ENCODE results near the gene CSMD2. TPM values are rescaled to one million over a fixed set of nuclear protein-coding genes. Genes with fewer than 3 reads are reported as not detected.

CSMD2 gene
- total RNA-seq, 2 experiments from 2014 or later = not detected

GRCh38 chr1:33470495-33471012, 694.5 kb downstream of the CSMD2 start:
- Mint-ChIP-seq H3K9me3 (no peaks in the 10 kb centered on the region), H3K27ac (no peak overlapping the region), H3K4me3 (no peak overlapping the region), H3K4me1 (ENCODE audit: low read depth) (peaks cover 18% of the 10 kb centered on the region), H3K27me3 (no peaks in the 10 kb centered on the region), H3K36me3 (ENCODE audit: low read depth) (no peaks in the 10 kb centered on the region)
- DNase-seq = peak; percentile 83
- ChIA-PET POLR2A (no interaction called here), CTCF (interaction anchor here (0.7 to 3.9 kb wide), 24 partner anchors 10 to 343 kb away, joined by 3 to 37 read pairs (median 4); partner anchors contain the start of gene TRIM62)
- intact Hi-C loops (cut with micrococcal nuclease) = loop anchor here (5.0 kb wide), 1 partner anchor 173 kb away; no protein-coding TSS in a partner anchor
- peak; percentile 60 for ATAC-seq
- peak; percentile 68 for TF ChIP-seq CTCF (IDR thresholded peaks at IDR 0.05)

DNA sequence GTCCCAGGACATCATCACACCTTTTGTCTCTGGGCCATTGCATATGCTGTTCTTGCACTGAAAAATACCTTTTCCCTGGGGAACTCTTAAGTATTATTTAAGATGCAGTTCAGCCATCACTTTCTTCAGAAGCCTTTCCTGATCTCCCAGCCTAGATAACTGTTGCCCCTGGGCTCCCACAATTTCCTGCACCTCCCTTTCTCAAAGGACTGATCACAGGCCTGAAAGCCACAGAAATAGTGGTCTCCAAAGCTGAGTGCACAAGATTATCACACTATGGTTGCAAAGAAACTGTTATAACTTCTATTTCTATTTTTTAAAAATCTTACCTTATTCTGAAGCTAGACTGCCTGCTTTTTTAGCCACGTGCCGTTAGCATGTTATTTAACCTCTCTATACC, 695.3 kb downstream of the CSMD2 start:
- no peaks in the 10 kb centered on the region for H3K27me3 Mint-ChIP-seq
- ATAC-seq = no peak
- CTCF ChIA-PET = interaction anchor here (1.3 to 3.5 kb wide), 5 partner anchors 11 to 173 kb away, joined by 4 to 15 read pairs (median 6); no protein-coding TSS in a partner anchor
- peaks cover 18% of the 10 kb centered on the region for H3K4me1 Mint-ChIP-seq (ENCODE audit: low read depth)
- POLR2A ChIA-PET = no interaction called here
- no peak overlapping the region for H3K4me3 Mint-ChIP-seq
- no peak overlapping the region for H3K27ac Mint-ChIP-seq
- TF ChIP-seq CTCF (IDR thresholded peaks at IDR 0.05) = no peak
- DNase-seq = no peak
- no peaks in the 10 kb centered on the region for H3K36me3 Mint-ChIP-seq (ENCODE audit: low read depth)
- no peaks in the 10 kb centered on the region for H3K9me3 Mint-ChIP-seq
- intact Hi-C loops (cut with micrococcal nuclease) = loop anchor here (5.0 kb wide), 1 partner anchor 172 kb away; no protein-coding TSS in a partner anchor

- Mint-ChIP-seq H3K4me1 (ENCODE audit: low read depth) (peaks cover 18% of the 10 kb centered on the region), H3K4me3 (no peak overlapping the region), H3K27ac (no peak overlapping the region), H3K27me3 (no peaks in the 10 kb centered on the region), H3K9me3 (no peaks in the 10 kb centered on the region), H3K36me3 (ENCODE audit: low read depth) (no peaks in the 10 kb centered on the region)
- ChIA-PET POLR2A (interaction anchor here (1.6 kb wide), 1 partner anchor 37 kb away, joined by 5 read pairs; no protein-coding TSS in a partner anchor), CTCF (interaction anchor here (1.3 to 1.6 kb wide), 3 partner anchors 12 to 172 kb away, joined by 4 to 6 read pairs (median 4); no protein-coding TSS in a partner anchor)
- intact Hi-C loops (cut with micrococcal nuclease) = no loop called here
- TF ChIP-seq CTCF (IDR thresholded peaks at IDR 0.05) = no peak
- DNase-seq (no peak), ATAC-seq (no peak)
Observed at GRCh38 chr1:33468967-33469366, 696.1 kb downstream of the CSMD2 start.

DNA sequence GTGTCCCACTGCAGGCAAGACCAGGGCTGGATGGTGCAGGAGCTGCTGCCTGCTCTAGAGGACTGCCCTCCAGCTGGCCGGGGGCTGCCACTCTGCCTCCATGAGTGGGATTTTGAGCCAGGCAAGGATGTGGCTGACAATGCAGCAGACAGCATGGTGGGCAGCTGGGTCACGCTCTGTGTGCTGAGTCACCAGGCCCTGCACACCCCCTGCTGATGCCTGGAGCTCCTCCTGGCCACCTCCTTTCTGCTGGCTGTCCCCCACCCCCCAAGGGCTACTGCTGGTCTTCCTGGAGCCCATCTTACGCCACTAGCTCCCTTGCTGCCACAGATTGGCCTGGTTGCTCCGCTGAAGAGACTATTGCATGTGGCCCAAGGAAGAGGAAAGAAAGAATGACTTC, 696.5 kb downstream of the CSMD2 start:
- Mint-ChIP-seq H3K27me3 (no peaks in the 10 kb centered on the region), H3K27ac (no peak overlapping the region), H3K36me3 (ENCODE audit: low read depth) (no peaks in the 10 kb centered on the region), H3K4me1 (ENCODE audit: low read depth) (peaks cover 18% of the 10 kb centered on the region), H3K9me3 (no peaks in the 10 kb centered on the region), H3K4me3 (no peak overlapping the region)
- ATAC-seq = no peak
- DNase-seq = no peak
- intact Hi-C loops (cut with micrococcal nuclease) = no loop called here
- TF ChIP-seq CTCF (IDR thresholded peaks at IDR 0.05) = no peak
- CTCF ChIA-PET = interaction anchor here (1.6 to 1.7 kb wide), 2 partner anchors 22 to 173 kb away, joined by 4 to 7 read pairs; no protein-coding TSS in a partner anchor
- POLR2A ChIA-PET = interaction anchor here (1.6 kb wide), 1 partner anchor 36 kb away, joined by 5 read pairs; no protein-coding TSS in a partner anchor

GRCh38 chr1:33468011-33468410, 697.0 kb downstream of the CSMD2 start:
- CTCF ChIA-PET = interaction anchor here (1.7 to 1.9 kb wide), 2 partner anchors 145 to 172 kb away, joined by 5 to 7 read pairs; no protein-coding TSS in a partner anchor
- Mint-ChIP-seq H3K27ac (no peak overlapping the region), H3K4me1 (ENCODE audit: low read depth) (peaks cover 15% of the 10 kb centered on the region), H3K4me3 (no peak overlapping the region), H3K9me3 (no peaks in the 10 kb centered on the region), H3K36me3 (ENCODE audit: low read depth) (no peaks in the 10 kb centered on the region), H3K27me3 (no peaks in the 10 kb centered on the region)
- DNase-seq (no peak), ATAC-seq (no peak)
- no peak for TF ChIP-seq CTCF (IDR thresholded peaks at IDR 0.05)
- POLR2A ChIA-PET = interaction anchor here (1.6 kb wide), 1 partner anchor 36 kb away, joined by 5 read pairs; no protein-coding TSS in a partner anchor
- intact Hi-C loops (cut with micrococcal nuclease) = no loop called here
